ENCODE data around the gene UTS2R. TPM values are rescaled to one million over a fixed set of nuclear protein-coding genes. Genes with fewer than 3 reads are reported as not detected.
"Not testable (repeated sequence)": the region's sequence is repeated elsewhere in the genome, so short reads cannot be mapped to it uniquely, and the experiment has no call there.

UTS2R gene
- total RNA-seq, 2 experiments from 2014 or later = not detected

DNA sequence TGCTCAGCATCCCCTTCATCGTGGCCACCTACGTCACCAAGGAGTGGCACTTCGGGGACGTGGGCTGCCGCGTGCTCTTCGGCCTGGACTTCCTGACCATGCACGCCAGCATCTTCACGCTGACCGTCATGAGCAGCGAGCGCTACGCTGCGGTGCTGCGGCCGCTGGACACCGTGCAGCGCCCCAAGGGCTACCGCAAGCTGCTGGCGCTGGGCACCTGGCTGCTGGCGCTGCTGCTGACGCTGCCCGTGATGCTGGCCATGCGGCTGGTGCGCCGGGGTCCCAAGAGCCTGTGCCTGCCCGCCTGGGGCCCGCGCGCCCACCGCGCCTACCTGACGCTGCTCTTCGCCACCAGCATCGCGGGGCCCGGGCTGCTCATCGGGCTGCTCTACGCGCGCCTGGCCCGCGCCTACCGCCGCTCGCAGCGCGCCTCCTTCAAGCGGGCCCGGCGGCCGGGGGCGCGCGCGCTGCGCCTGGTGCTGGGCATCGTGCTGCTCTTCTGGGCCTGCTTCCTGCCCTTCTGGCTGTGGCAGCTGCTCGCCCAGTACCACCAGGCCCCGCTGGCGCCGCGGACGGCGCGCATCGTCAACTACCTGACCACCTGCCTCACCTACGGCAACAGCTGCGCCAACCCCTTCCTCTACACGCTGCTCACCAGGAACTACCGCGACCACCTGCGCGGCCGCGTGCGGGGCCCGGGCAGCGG, 3.2 kb downstream of the UTS2R start:
- ChIA-PET CTCF (no interaction called here), POLR2A (no interaction called here)
- no peaks in the 10 kb centered on the region for H3K36me3 Mint-ChIP-seq (ENCODE audit: low read depth)
- peaks cover 40% of the 10 kb centered on the region for H3K27me3 Mint-ChIP-seq (ENCODE audit: low read depth)
- no peak overlapping the region for H3K4me3 Mint-ChIP-seq
- DNase-seq (no peak), ATAC-seq (peak; percentile 40)
- H3K4me1 Mint-ChIP-seq (ENCODE audit: low read depth) = peaks cover 7% of the 10 kb centered on the region
- no peak overlapping the region for H3K27ac Mint-ChIP-seq
- H3K9me3 Mint-ChIP-seq (ENCODE audit: insufficient read depth) = no peaks in the 10 kb centered on the region

DNA sequence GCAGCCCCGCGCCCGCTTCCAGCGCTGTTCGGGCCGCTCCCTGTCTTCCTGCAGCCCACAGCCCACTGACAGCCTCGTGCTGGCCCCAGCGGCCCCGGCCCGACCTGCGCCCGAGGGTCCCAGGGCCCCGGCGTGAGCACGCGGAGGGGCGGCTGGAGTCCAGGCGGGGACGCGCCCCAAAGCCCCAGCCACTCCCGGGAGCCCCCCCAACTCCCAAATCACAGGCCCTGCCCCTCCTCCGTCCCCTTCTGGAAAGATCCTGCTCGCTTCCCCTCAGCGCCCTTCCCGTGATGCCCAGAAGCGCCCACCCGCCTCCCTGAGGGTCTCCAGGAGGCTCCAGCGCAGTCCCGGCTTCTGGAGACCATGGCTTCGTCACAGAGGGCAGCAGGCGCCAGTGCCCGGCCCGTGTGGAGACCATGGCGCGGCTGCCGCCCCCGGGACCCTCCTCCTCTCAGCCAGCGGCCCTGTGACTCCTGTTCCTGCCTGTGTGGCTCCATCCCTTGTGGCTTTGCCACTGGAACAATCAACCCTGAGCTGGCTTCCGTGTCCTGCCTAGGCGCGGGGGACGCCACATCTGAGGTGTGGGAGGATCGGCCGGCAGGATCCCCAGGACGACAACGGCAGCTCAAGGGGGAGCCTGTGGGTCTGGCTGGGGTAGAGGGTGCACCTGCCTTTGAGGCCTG, 3.9 kb downstream of the UTS2R start:
- no peak overlapping the region for H3K4me3 Mint-ChIP-seq
- ATAC-seq (no peak), DNase-seq (no peak)
- ChIA-PET CTCF (no interaction called here), POLR2A (no interaction called here)
- H3K4me1 Mint-ChIP-seq (ENCODE audit: low read depth) = peaks cover 6% of the 10 kb centered on the region
- H3K36me3 Mint-ChIP-seq (ENCODE audit: low read depth) = no peaks in the 10 kb centered on the region
- H3K9me3 Mint-ChIP-seq (ENCODE audit: insufficient read depth) = no peaks in the 10 kb centered on the region
- H3K27ac Mint-ChIP-seq = no peak overlapping the region
- H3K27me3 Mint-ChIP-seq (ENCODE audit: low read depth) = peaks cover 39% of the 10 kb centered on the region

- ChIA-PET CTCF (no interaction called here), POLR2A (interaction anchor here (0.6 kb wide), 1 partner anchor 98 kb away, joined by 3 read pairs; no protein-coding TSS in a partner anchor)
- ATAC-seq (no peak), DNase-seq (no peak)
- Mint-ChIP-seq H3K9me3 (ENCODE audit: insufficient read depth) (no peaks in the 10 kb centered on the region), H3K27me3 (ENCODE audit: low read depth) (peaks cover 33% of the 10 kb centered on the region), H3K27ac (no peak overlapping the region), H3K36me3 (ENCODE audit: low read depth) (no peaks in the 10 kb centered on the region), H3K4me3 (no peak overlapping the region), H3K4me1 (ENCODE audit: low read depth) (no peaks in the 10 kb centered on the region)
Measured at GRCh38 chr17:82376042-82376730, 4.6 kb downstream of the UTS2R start.

DNA sequence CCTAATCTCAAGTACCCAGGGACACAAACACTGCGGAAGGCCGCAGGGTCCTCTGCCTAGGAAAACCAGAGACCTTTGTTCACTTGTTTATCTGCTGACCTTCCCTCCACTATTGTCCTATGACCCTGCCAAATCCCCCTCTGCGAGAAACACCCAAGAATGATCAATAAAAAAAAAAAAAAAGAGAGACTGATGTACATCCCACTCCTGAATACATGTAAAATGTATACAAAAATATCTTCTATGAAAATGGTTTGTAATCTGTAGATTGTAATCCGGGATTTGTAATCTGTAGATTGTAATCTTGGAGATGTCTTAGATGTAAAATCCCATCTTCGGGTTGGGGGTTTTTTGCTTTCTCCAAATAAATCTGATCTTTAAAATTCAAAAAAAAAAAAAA, 5.7 kb downstream of the UTS2R start:
- H3K27me3 Mint-ChIP-seq (ENCODE audit: low read depth) = peaks cover 36% of the 10 kb centered on the region
- H3K36me3 Mint-ChIP-seq (ENCODE audit: low read depth); H3K27ac Mint-ChIP-seq; DNase-seq; CTCF ChIA-PET; POLR2A ChIA-PET; H3K9me3 Mint-ChIP-seq (ENCODE audit: insufficient read depth); H3K4me1 Mint-ChIP-seq (ENCODE audit: low read depth); ATAC-seq; H3K4me3 Mint-ChIP-seq: not testable (repeated sequence)

- no peaks in the 10 kb centered on the region for H3K36me3 Mint-ChIP-seq (ENCODE audit: low read depth)
- ChIA-PET POLR2A (interaction anchor here (1.1 kb wide), 1 partner anchor 8 kb away, joined by 3 read pairs; no protein-coding TSS in a partner anchor), CTCF (no interaction called here)
- H3K9me3 Mint-ChIP-seq (ENCODE audit: insufficient read depth) = no peaks in the 10 kb centered on the region
- H3K4me1 Mint-ChIP-seq (ENCODE audit: low read depth) = no peaks in the 10 kb centered on the region
- H3K27ac Mint-ChIP-seq = no peak overlapping the region
- no peak for DNase-seq
- ATAC-seq = no peak
- H3K27me3 Mint-ChIP-seq (ENCODE audit: low read depth) = peaks cover 27% of the 10 kb centered on the region
- no peak overlapping the region for H3K4me3 Mint-ChIP-seq
Measured at GRCh38 chr17:82377924-82378740, 6.6 kb downstream of the UTS2R start.

GRCh38 chr17:82378741-82379021, 7.1 kb downstream of the UTS2R start:
- Mint-ChIP-seq H3K27ac (no peak overlapping the region), H3K4me3 (no peak overlapping the region), H3K36me3 (ENCODE audit: low read depth) (no peaks in the 10 kb centered on the region), H3K4me1 (ENCODE audit: low read depth) (no peaks in the 10 kb centered on the region), H3K27me3 (ENCODE audit: low read depth) (peaks cover 22% of the 10 kb centered on the region), H3K9me3 (ENCODE audit: insufficient read depth) (no peaks in the 10 kb centered on the region)
- POLR2A ChIA-PET = interaction anchor here (1.1 kb wide), 1 partner anchor 8 kb away, joined by 3 read pairs; no protein-coding TSS in a partner anchor
- ATAC-seq (no peak), DNase-seq (no peak)
- CTCF ChIA-PET = no interaction called here

GRCh38 chr17:82380860-82381702, 9.5 kb downstream of the UTS2R start:
- DNase-seq (no peak), ATAC-seq (no peak)
- POLR2A ChIA-PET = interaction anchor here (0.9 kb wide), 1 partner anchor 11 kb away, joined by 3 read pairs; no protein-coding TSS in a partner anchor
- CTCF ChIA-PET = no interaction called here
- Mint-ChIP-seq H3K36me3 (ENCODE audit: low read depth) (no peaks in the 10 kb centered on the region), H3K27ac (no peak overlapping the region), H3K4me3 (no peak overlapping the region), H3K4me1 (ENCODE audit: low read depth) (no peaks in the 10 kb centered on the region), H3K27me3 (ENCODE audit: low read depth) (peaks cover 15% of the 10 kb centered on the region), H3K9me3 (ENCODE audit: insufficient read depth) (no peaks in the 10 kb centered on the region)

- CTCF ChIA-PET; H3K27ac Mint-ChIP-seq; DNase-seq; POLR2A ChIA-PET; H3K4me3 Mint-ChIP-seq; H3K4me1 Mint-ChIP-seq (ENCODE audit: low read depth); ATAC-seq; H3K9me3 Mint-ChIP-seq (ENCODE audit: insufficient read depth); H3K36me3 Mint-ChIP-seq (ENCODE audit: low read depth): not testable (repeated sequence)
- H3K27me3 Mint-ChIP-seq (ENCODE audit: low read depth) = peaks cover 14% of the 10 kb centered on the region
Measured at GRCh38 chr17:82381703-82382009, 10.1 kb downstream of the UTS2R start.

DNA sequence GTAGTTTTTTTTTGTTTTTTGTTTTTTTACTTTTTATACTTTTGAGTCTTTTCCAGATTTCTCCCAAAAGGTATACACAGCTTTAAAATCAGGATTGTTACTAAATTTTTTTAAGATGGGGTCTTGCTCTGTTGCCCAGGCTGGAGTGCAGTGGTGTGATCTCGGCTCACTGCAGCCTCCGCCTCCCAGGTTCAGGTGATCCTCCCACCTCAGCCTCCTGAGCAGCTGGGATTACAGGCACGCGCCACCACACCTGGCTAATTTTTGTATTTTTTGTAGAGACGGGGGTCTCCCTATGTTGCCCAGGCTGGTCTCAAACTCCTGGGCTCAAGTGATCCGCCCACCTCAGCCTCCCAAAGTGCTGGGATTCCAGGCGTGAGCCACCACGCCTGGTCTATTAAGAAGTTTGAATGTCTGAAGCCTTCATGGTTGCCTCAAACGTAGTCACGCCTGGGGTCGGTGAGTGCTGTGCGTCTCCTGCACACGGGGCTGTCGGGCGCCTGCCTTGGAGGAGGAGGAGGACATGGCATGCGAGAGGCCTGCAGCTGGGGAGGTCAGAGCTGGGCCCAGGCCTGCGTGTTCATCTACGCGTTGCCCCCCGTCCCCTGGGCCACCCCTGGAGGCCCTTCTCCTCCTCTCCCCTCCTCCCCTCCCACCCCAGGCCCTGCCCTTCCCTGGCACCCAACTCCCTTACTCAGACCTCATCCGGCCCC, 10.8 kb downstream of the UTS2R start:
- H3K27me3 Mint-ChIP-seq (ENCODE audit: low read depth) = peaks cover 14% of the 10 kb centered on the region
- POLR2A ChIA-PET; CTCF ChIA-PET; DNase-seq; ATAC-seq; H3K4me1 Mint-ChIP-seq (ENCODE audit: low read depth); H3K9me3 Mint-ChIP-seq (ENCODE audit: insufficient read depth); H3K27ac Mint-ChIP-seq; H3K4me3 Mint-ChIP-seq; H3K36me3 Mint-ChIP-seq (ENCODE audit: low read depth): not testable (repeated sequence)

- ChIA-PET CTCF (no interaction called here), POLR2A (no interaction called here)
- H3K4me3 Mint-ChIP-seq = no peak overlapping the region
- H3K4me1 Mint-ChIP-seq (ENCODE audit: low read depth) = no peaks in the 10 kb centered on the region
- H3K9me3 Mint-ChIP-seq (ENCODE audit: insufficient read depth) = no peaks in the 10 kb centered on the region
- no peaks in the 10 kb centered on the region for H3K36me3 Mint-ChIP-seq (ENCODE audit: low read depth)
- ATAC-seq (no peak), DNase-seq (no peak)
- H3K27ac Mint-ChIP-seq = no peak overlapping the region
- H3K27me3 Mint-ChIP-seq (ENCODE audit: low read depth) = peaks cover 18% of the 10 kb centered on the region
Measured at GRCh38 chr17:82382933-82383255, 11.3 kb downstream of the UTS2R start.

- no peaks in the 10 kb centered on the region for H3K36me3 Mint-ChIP-seq (ENCODE audit: low read depth)
- ChIA-PET POLR2A (interaction anchor here (0.7 kb wide), 1 partner anchor 13 kb away, joined by 3 read pairs; no protein-coding TSS in a partner anchor), CTCF (no interaction called here)
- ATAC-seq (no peak), DNase-seq (no peak)
- no peak overlapping the region for H3K4me3 Mint-ChIP-seq
- H3K4me1 Mint-ChIP-seq (ENCODE audit: low read depth) = no peaks in the 10 kb centered on the region
- peaks cover 18% of the 10 kb centered on the region for H3K27me3 Mint-ChIP-seq (ENCODE audit: low read depth)
- H3K27ac Mint-ChIP-seq = no peak overlapping the region
- no peaks in the 10 kb centered on the region for H3K9me3 Mint-ChIP-seq (ENCODE audit: insufficient read depth)
Measured at GRCh38 chr17:82383411-82383810, 11.8 kb downstream of the UTS2R start.

Data from activated CD8-positive, alpha-beta T cell treated with anti-CD3 and anti-CD28 coated beads, Interleukin-2, amount 10 ng/mL, durations not matched to agents 7 days and 5 days (primary cell).